Activated gamma-delta T cell treated with Interleukin-2 at 50 U/mL for 16 hours (primary cell): ENCODE data around the gene UBN1.

Experiments used
- DNase-seq: peaks from one replicate; pipeline ENCODE4 v3.0.0-alpha.2; 2020

The UBN1 gene, protein sequence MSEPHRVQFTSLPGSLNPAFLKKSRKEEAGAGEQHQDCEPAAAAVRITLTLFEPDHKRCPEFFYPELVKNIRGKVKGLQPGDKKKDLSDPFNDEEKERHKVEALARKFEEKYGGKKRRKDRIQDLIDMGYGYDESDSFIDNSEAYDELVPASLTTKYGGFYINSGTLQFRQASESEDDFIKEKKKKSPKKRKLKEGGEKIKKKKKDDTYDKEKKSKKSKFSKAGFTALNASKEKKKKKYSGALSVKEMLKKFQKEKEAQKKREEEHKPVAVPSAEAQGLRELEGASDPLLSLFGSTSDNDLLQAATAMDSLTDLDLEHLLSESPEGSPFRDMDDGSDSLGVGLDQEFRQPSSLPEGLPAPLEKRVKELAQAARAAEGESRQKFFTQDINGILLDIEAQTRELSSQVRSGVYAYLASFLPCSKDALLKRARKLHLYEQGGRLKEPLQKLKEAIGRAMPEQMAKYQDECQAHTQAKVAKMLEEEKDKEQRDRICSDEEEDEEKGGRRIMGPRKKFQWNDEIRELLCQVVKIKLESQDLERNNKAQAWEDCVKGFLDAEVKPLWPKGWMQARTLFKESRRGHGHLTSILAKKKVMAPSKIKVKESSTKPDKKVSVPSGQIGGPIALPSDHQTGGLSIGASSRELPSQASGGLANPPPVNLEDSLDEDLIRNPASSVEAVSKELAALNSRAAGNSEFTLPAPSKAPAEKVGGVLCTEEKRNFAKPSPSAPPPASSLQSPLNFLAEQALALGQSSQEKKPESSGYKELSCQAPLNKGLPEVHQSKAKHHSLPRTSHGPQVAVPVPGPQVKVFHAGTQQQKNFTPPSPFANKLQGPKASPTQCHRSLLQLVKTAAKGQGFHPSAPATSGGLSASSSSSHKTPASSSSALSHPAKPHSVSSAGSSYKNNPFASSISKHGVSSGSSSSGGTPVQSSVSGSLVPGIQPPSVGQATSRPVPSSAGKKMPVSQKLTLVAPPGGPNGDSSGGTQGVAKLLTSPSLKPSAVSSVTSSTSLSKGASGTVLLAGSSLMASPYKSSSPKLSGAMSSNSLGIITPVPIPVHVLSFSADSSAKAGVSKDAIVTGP (N-terminal part only)

DNA sequence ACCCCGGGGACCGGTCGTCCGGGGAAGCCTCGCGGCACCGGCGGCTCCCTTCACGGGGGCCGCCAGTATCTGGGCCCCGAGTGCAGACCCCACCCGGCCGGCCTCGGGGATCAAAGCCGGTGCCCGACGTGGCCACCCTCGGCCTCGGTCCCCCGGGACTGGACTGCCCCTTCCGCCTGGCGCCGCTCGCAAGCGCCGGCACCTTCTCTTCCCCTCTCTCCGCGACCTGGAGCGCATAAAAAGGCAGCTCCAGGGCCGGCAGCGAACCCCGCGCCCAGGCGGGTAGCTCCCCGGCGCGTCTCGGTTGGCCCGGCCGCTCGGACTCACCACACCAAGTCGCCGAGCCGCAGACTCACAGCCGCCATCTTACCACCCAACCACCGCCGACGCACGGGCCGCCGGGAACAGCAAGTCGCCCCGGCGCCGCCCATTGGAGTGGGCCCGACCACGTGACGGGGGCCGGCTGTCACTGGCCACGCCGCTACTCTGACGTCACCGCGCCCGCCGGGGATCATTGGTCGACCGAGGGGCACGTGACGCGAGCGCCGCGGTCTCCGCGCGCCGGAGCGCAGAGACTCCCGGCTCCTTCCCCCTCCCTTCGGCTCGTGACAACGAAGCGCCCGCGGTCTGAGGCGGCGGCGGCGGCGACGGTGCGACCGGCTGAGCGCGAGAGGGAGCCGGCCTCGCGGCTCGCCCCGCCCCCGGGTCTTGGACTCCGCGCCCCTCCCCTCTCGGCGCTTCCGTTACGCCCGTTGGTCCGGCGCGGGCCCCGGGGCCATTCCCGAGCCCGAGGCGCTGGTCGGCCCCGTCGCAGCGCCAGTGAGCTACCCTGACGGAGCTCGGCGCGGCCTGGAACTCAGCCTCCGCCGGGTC is at the start of gene UBN1, which contains the start of gene GLYR1:
UBN1 (plus strand) TSS at position 581 of the 873 bp plus-strand sequence. CDS start 5,437 bp downstream, outside the sequence.
GLYR1 (minus strand) TSS at position 388 of the 873 bp plus-strand sequence; CDS start at position 365, 23 bp downstream.
- DNase-seq = peak; percentile 99

DNA sequence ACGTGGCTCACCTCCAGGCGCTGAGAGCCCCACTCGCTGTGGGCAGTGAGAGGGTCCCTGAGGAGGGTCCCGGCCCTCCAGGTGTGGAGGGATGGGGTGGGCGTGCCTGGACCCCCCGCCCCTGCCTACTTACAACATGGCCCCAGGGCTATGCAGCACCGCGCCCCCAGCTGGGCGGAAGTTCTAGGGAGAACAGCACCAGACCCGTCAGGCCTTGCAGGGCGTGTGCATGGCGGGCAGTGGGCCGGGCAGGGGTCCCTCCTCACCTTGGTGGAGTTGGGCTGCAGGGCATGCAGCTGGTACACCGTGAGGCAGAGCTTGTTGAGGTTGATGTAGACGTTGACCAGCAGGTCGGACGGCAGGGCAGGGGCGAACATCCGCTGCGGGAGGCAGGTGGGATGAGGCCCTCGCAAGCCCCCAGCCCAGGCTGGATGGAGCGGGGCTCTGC is 49.5 kb upstream of the UBN1 start:
- no peak for DNase-seq

DNA sequence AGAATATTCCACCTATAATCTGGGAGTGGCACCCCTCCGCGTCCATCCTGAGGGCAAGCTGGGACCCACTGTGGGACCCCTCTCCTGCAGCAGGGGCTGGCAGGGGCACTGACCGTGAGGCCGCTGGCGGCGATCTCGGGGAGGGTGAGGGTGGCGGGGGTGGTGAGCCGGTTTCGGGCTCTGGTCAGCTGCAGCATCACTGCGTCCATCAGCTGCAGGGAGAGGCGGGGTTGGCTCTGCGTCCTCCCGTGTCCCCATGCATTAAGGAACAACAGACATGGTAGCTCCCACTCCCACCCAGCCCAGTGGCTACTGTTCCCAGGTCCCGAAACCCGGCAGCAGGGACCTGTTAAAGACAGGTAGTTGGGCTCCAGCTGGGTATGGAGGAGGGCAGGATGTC is 48.8 kb upstream of the UBN1 start:
- DNase-seq = no peak

DNA sequence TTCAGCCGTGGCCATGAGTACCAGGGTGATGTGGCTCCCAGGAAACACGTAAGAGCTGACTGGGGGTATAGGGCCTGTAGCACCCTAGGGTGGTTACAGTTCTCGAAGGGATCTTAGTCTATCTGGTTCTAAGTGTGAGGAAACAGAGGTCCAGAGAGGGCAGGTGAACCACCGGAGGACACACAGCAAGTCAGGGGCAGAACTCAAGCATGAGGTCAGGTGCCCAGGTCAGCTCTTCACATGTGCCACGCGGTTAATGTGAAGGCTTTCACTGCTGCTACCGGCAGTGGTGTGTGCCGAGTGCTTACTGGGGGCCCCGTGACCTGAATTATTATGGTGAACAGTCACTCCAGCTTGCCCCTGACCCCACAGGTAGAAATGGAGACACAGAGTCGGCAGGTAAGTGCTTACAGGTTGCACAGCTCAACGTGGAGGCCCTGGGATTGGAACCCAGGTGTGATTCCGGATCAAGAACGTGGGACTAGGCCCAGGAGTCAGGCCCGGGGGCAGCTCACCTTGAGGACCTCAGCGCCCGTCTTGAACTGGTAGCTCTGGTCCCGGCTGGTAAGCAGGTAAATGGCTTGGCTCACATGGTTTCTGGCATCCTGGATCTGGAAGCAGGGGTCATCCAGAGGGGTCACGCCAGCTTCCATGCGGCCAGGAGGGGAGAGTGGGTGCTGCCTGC is 48.0 kb upstream of the UBN1 start:
- no peak for DNase-seq

DNA sequence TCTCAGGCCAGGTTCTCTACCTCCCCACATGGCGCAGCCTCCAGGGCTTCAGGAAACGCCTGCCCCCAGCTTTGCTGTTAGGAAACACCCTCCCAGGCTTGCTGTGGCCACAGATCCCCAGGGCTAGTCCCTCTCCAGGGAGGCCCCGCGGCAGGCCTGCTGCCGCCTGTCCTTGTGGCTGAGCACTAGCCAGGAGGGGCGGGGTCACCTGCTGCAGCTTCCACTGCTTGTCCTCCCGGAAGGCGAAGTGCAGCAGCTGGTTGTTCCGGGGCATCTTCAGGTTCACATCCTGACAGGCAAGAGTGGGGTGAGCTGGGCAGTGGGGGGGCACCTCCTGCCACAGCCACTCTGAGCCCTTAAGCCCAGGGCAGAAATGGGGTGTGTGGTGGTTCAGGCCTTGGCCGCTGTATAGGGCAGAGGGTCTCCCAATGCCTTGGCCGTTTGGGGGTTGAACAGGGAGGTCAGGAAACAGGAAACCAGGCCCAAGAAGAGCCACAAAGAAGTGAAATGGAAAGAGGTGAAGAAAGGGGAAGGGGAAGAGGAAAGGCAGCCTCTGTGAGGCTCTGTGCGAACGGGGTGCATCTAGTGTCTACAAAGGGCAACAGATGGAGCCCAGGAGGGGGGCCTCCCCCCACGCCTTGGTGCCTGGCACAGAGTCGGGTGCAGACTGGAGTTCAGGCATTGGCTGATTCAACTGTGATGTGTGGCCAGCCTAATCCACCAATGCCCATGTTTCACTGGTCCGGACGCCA is 46.8 kb upstream of the UBN1 start:
- no peak for DNase-seq

DNA sequence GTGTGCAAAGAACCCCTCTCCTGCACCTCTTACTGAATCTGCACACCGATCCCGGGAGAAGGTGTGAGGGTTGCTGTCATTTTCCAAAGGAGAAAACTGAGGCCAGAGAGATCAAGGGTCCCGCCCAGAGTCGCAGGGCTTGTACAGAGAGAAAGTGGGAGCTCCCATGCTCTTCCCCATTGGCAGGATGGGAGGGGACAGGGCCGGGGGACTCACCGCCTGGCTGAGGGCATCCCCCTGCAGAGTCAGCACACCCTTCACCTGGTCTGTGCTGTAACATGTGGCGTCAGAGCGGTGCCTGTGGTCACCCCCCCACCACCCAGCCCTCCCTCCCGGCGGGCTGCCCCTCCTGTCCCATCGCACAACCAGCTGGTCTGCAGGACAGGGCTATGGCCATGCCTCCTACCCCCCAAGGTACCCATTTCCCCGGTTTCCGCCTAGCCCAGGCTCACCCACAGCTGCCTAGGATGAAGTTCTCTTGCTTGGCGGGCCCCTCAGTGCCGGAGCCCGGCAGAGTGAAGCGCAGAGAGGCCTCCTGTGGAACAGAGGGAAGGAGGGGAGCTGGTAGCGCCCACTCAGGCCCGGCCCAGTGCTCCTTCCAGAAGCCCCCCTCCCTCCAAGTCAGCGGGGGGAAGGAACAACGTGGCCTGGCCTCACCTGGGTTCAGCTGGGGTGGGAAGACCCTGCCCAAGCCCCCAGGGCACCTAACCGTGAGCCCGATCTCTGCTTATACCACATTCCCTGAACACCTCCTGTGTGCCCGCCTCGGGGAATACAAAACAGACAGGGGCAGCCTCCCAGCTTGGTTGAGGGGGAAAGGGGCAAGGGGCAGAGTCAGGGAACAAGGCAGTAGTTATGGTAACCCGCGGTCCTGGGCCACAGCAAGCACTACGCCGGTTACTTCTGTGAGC is 46.0 kb upstream of the UBN1 start:
- no peak for DNase-seq

DNA sequence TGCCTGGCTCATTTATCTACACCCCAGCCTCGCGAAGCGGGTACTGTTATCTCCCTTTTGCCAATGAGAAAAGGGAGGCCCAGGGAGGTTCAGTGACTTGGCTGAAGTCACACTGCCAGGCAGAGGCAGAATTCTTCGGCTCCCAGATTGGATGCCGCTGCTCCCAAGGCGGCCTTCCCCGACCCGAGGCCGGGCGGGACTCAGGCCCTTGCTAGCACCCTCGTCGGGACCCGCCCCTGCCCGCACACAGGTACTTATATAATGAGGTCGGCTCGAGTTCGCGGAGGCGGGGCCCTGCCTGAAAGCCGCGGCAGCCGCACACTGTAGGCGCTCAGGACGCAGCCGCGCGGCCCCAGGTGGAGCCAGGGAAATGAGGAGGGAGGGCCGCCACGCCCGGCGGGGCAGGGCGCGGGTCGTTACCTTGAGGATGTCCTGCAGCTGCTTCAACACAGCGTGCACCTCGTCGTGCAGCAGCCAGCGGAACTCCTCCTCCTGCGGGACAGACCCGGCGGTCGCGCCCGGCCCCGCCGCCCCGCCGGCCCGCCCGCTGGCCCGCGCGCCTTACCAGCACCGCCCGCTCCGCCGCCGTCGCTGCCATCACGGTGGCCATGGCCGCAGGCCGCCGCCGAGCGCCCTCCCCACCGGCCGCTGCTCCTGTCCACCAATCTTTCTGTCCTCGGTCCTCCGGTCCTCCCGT is 45.2 kb upstream of the UBN1 start, which contains the start of gene ROGDI:
ROGDI (minus strand) TSS at position 672 of the 697 bp plus-strand sequence; CDS start at position 610, 62 bp downstream.
- peak; percentile 77 for DNase-seq

DNA sequence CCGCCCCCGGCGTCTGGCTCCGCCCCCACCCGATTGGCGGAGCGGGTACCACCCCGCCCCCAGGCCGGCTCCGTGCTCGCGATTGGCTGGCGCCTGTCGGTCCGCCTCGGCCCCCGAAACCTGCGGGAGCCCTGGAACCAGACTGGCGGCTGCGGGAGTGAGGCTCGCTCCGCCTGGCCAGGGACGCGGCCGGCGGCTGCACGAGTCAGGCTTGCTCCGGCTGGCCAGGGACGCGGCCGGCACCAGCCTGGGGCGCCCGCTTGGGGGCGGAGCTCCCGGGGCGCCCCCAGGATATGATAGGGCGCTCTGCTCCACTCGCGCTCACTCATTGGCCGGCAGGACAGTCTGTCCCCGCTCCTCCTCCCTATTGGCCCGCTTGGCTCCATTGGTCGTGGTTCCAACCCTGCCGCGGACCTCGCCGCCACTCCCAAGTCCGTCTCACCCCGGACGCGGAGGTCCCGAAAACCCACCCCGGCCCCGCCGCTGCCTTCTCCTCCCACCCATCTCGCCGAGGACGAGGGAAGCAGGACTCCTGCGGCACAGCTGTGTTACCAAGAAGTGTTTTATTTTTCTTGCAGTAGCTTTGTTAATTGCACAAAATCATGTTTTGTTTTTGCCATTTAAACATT is 44.5 kb upstream of the UBN1 start:
- peak; percentile 88 for DNase-seq

DNA sequence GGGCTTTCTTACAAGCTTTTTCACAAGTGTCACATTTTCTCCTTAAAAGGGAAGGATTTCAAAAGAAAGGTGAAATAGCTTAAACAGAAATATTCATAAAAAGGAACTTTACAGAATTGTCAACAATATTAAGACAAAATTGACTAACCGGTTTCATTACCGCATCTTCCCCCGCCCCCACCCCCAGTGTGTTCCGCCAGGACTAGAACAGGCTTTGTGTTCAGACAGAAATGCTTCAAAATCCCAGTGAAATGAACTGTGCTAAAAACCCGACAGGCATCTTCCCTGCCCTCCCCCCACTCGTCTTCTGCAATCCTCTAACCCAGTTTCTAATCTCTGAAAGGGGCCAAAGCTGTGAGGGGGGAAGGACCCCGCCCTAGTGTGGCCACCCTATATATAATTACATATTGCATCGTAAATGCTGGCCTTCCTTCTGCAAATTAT is 43.9 kb upstream of the UBN1 start:
- DNase-seq = no peak

DNA sequence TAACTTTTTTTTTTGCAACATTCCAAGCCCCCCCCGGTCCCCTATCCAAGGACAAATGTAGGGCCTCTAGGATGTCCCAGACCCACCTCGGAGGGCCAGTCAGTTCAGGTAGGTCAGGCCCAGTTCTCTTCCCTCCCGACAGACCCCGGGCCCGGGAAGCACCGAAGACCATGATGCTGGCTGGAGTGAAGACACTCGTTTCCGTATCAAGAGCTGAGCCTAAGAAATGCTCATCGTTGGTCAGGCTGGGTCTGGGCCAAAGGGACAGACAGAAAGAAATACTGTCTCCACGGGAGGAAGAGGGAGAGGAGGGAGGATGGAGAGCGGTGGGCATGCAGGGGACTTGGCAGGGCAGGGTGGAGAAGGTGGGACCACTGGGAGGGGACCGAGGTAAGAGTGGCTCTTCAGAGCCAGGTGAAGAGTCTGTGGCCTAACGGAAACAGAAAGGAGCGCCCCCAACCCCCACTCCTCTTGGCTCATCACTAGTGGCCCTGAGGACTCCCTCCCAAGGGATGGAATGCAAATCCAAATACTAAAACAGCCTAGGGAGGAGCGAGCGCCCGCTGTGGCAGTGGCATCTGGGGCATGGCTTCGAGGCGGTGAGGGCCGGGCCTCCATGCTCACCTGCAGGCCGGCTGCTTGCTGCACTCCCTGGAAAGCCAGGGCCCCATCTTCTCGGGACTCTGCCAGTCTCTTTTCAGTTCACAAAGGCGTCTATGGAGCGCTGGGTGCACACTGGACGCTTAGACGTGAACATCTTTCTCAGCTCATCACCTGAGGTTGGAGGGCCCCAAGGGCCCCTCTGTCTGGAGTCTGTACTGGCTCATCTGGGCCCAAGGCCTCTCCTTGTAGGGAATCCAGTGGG is 43.2 kb upstream of the UBN1 start:
- DNase-seq = no peak

DNA sequence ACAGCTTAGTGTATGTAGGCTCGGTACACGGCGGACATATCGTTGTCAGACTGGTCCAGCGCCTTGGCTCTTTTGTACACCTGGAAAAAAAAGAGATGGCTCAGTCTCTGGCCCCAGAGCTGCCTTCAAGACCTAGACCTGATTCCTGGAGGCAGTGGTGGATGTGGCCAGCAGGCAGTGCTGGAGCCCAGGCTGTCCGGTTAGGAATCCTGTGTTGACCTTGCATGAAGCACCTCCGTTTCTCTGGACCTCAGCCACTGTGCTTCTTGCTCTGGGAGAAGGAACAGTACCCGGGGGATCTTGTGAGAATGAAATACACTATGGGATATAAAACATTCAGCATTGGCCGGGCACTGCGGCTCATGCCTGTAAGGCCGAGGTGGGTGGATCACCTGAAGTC is 42.0 kb upstream of the UBN1 start:
- no peak for DNase-seq

DNA sequence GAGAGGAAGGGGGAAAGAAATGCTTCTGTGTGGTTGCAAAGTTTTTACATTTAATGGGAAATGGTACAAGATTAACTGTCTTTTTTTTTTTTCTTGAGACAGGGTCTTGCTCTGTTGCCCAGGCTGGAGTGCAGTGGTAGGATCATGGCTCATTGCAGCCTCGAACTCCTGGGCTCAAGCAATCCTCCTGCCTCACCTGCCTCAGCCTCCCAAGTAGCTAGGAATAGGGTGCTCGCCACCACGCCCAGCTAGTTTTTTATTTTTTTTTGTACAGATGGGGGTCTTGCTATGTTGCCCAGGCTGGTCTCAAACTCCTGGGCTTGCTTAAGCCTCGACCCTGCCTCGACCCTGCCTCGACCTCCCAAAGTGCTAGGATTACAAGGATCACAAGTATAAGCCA is 41.0 kb upstream of the UBN1 start:
- no peak for DNase-seq

DNA sequence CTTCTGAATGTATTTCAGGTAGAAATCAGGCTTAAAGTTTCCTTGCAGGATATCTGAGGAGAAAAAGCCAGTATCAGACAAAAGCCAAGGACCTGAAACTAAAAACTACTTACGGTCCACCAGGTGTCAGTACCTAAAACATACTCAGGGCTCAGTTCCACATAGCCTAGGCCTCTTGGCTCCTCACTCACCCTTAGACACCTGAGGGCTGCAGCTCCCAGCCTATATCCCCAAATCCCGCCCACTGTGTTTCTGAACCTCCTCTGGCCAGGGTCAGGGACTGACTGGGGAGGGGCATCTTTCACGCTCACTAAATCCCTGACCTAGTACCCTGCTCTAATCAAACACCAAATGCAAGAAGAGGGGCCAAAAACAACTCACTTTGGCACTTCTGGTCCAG is 36.0 kb upstream of the UBN1 start:
- DNase-seq = no peak

DNA sequence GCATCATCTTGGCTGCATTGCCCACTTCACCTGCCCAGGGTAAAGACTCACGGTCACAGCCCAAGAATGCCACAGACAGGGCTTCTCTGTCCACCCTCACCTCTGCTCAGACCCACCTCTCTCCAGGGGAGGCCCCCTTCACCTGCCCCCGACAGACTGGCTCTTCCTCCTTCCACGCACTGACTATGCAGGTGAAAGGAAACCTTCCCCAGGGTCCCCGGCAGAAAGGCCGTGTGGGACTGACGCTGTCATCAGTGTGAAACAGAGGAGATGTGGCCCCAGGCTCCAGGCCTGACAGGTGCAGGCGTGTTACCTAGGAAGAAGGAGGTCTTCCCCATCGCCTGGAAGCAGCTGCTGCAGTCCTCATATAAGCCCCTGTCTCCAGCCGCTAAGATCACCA is 35.5 kb upstream of the UBN1 start:
- DNase-seq = no peak

DNA sequence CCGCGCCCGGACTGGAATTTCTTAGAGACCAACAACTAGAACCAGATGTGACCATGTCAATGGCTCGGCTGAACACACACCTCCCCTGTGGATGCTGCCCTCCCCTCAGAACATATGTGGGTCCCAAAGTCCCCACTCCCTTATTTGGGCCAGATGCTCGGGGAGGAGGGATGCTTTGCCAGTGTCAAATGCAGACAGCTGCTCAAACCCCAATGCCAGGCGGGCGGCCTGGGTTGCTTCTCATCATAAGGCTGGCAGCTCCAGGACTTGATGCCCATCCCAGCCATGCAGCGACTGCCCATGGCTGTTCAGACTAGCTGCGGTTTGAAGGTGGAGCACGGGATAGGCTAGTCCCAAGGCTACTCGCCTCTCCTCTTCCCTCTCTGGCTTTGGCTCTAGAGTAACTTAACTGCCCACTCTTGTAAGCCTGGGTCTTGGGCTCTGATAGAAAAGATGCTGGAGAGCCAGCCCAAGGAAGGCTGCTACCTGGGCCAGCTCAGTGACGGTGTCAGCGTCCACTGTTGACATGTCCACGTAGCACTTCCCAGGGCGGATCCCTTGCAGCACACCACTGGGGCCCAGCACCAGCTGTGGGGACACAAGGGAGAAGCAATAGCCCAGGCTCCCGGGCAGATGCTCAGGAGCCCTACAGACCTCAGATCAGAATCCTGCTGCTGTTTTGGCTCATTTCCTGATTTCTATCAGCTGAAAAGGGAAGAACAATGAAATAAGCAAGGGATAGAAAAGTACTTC is 33.9 kb upstream of the UBN1 start:
- no peak for DNase-seq

DNA sequence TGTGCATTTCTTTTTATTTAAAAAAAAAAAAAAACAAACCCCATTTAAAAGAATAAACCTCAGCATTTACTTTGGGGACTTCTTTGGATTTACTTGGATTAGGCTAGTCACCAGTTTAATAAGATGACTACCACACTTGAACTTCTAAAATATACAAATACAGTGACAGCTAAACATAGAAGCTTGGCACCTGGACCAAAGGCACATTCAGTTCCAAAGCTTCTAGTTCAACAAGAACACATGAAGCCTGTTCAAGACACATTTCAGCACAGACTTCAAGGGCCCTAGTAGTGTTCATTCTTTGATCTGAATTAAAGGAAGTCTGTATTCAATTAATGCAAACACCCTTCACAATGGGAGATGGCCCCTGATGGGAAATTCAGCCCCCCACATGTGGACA is 33.2 kb upstream of the UBN1 start:
- DNase-seq = no peak
